A673 (cell line): ENCODE measurements around the gene MAEA. TPM values are rescaled to one million over a fixed set of nuclear protein-coding genes. Genes with fewer than 3 reads are reported as not detected.
"Not testable (repeated sequence)": the region's sequence is repeated elsewhere in the genome, so short reads cannot be mapped to it uniquely, and the experiment has no call there.

ENCODE experiments used
- BruUV-seq: library from RNA; stranded (reverse); fragments of 400-500 nt; replicated peaks from 2 replicates; lab custom pipeline; 2021; lab: Mats Ljungman, UMichigan
- CTCF ChIA-PET: fragments of 300-600 bp; sonication (Branson Sonifier 250); formaldehyde crosslinking; loops from one replicate; lab custom pipeline; 2022; ENCODE audit warnings: antibody characterized with exemption; lab: Charles Lee
- POLR2A ChIA-PET: fragments of 300-600 bp; sonication (Branson Sonifier 250); formaldehyde crosslinking; loops from one replicate; lab custom pipeline; 2022; ENCODE audit warnings: antibody characterized with exemption; ENCODE audit not compliant: low non-redundant PET; lab: Charles Lee
- DNase-seq: peaks from one replicate; pipeline ENCODE4 v3.0.0-alpha.2; 2015; ENCODE audit warnings: low spot score
- H3K27ac ChIP-seq: fragments of 200-600 bp; sonication (generic); 2 replicates; pipeline ENCODE4 v1.5.1; 2016; ENCODE audit warnings: mixed run types, low read depth, mild to moderate bottlenecking, mixed read lengths, antibody characterized with exemption, low read length; ENCODE audit not compliant: poor library complexity, severe bottlenecking
- H3K27me3 ChIP-seq: fragments of 200-600 bp; sonication (generic); replicated peaks from 2 replicates; pipeline ENCODE4 v1.6.1; 2017; ENCODE audit warnings: mixed run types, low read depth, mild to moderate bottlenecking, mixed read lengths, antibody characterized with exemption, low read length; ENCODE audit not compliant: insufficient read depth, poor library complexity
- H3K36me3 ChIP-seq: fragments of 200-600 bp; sonication (generic); 2 replicates; pipeline ENCODE4 v1.6.1; 2016; ENCODE audit warnings: mixed run types, mild to moderate bottlenecking, mixed read lengths, antibody characterized with exemption, low read length; ENCODE audit not compliant: insufficient read depth, poor library complexity, severe bottlenecking
- H3K4me1 ChIP-seq: fragments of 200-600 bp; sonication (generic); 2 replicates; pipeline ENCODE4 v1.6.1; 2017; ENCODE audit warnings: mixed run types, mild to moderate bottlenecking, mixed read lengths, antibody characterized with exemption, low read length; ENCODE audit not compliant: insufficient read depth, poor library complexity, severe bottlenecking
- H3K4me3 ChIP-seq: fragments of 200-600 bp; sonication (generic); 2 replicates; pipeline ENCODE4 v1.5.1; 2016; ENCODE audit warnings: low read depth, mixed run types, mild to moderate bottlenecking, mixed read lengths, low read length; ENCODE audit not compliant: poor library complexity, severe bottlenecking
- H3K9me3 ChIP-seq: fragments of 200-600 bp; sonication (generic); 2 replicates; pipeline ENCODE4 v1.6.1; 2016; ENCODE audit warnings: mixed run types, low read depth, mild to moderate bottlenecking, mixed read lengths, antibody characterized with exemption, low read length; ENCODE audit not compliant: poor library complexity, severe bottlenecking
- EZH2 ChIP-seq: fragments of 200-600 bp; sonication (generic); IDR thresholded peaks from 2 replicates; pipeline ENCODE4 v1.6.1; 2017; ENCODE audit warnings: borderline replicate concordance, low read depth, mild to moderate bottlenecking, mixed read lengths, antibody characterized with exemption, low read length; ENCODE audit not compliant: poor library complexity, severe bottlenecking
- intact Hi-C: fragments of 100-400 bp; cut with micrococcal nuclease; formaldehyde crosslinking; loops from one replicate; pipeline ENCODE4 v1.10.0; 2022; ENCODE audit not compliant: unreplicated experiment
- total RNA-seq: library from RNA; stranded (reverse); gene quantifications from 2 replicates; pipeline ENCODE4 v1.2.3, GENCODE V29; 2021
- TF ChIP-seq, protein P1 (sequence below): fragments of 300-800, 200-600 bp; sonication (generic); conservative IDR thresholded peaks from 2 replicates; pipeline ENCODE4 v1.5.1; 2017; ENCODE audit warnings: low read depth, mild to moderate bottlenecking, antibody characterized with exemption, low read length, moderate library complexity, mixed read lengths

Gene MAEA
- total RNA-seq, 1 experiment from 2014 or later = 87.0 TPM

DNA sequence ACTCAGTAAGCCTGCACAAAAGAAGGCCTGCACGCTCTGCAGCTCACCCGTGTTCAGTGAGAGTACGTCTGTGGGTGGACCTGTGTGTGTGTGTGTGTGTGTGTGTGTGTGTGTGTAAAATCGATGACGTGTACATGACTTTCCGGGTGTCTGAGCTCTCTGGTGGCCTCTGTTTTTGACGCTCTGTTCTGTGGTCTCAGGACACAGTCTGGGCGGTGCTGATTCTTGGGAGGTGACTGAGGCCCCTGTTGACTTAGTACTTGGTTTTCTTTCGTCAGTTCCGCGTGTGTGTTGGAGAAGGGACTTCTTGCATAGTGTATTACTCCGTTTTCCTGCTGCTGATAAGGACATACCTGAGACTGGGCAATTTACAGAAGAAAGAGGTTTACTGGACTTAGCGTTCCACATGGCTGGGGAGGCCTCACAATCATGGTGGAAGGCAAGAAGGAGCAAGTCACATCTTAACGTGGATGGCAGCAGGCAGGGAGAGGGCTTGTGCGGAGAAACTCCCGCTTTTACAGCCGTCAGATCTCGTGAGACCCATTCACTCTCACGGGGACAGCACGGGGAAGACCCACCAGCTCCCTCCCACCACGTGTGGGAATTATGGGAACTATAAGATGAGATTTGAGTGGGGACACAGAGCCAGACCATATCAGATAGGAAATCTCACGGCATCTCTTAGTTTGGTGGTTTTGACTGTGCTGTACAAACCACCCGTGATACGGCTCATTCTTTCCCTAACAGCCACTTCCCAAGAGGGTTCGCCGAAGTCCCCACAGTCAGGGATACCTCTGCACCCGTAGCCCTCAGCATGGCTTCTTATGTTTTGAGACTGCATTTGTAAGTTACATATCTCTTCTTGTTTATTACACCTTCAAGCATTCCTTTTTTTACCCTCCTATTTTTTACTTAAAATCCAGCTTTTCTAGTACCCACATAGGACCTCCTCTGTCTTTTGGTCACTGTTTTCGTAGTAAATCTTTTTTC lies 81.8 kb downstream of the MAEA start:
- Histone ChIP-seq H3K27me3 (no peaks in the 10 kb centered on the region), H3K27ac (no peak overlapping the region), H3K36me3 (no peaks in the 10 kb centered on the region), H3K4me3 (no peak overlapping the region), H3K4me1 (no peaks in the 10 kb centered on the region), H3K9me3 (no peaks in the 10 kb centered on the region)
- POLR2A ChIA-PET = no interaction called here
- no TSS peak for BruUV-seq
- TF ChIP-seq, protein P1, sequence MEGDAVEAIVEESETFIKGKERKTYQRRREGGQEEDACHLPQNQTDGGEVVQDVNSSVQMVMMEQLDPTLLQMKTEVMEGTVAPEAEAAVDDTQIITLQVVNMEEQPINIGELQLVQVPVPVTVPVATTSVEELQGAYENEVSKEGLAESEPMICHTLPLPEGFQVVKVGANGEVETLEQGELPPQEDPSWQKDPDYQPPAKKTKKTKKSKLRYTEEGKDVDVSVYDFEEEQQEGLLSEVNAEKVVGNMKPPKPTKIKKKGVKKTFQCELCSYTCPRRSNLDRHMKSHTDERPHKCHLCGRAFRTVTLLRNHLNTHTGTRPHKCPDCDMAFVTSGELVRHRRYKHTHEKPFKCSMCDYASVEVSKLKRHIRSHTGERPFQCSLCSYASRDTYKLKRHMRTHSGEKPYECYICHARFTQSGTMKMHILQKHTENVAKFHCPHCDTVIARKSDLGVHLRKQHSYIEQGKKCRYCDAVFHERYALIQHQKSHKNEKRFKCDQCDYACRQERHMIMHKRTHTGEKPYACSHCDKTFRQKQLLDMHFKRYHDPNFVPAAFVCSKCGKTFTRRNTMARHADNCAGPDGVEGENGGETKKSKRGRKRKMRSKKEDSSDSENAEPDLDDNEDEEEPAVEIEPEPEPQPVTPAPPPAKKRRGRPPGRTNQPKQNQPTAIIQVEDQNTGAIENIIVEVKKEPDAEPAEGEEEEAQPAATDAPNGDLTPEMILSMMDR = no peak
- no peak for TF ChIP-seq EZH2
- DNase-seq = no peak
- intact Hi-C loops = no loop called here
- CTCF ChIA-PET = interaction anchor here (0.6 kb wide), 1 partner anchor 171 kb away, joined by 3 read pairs; no protein-coding TSS in a partner anchor

DNA sequence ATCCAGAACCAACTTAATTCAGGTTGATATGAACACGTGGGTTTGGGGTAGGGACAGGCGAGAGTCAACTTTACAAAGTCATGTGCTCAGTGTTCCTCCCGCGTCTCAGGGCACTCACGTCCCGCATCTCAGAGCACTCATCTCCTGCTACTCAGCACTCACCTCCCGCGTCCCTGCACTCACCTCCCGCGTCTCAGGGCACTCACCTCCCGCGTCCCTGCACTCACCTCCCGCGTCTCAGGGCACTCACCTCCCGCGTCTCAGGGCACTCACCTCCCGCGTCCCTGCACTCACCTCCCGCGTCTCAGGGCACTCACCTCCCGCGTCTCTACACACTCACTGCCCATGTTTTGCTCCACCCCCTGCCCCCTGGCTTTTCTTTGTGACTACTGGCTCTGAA lies 82.9 kb downstream of the MAEA start:
- intact Hi-C loops, DNase-seq, POLR2A ChIA-PET: not testable (repeated sequence)

DNA sequence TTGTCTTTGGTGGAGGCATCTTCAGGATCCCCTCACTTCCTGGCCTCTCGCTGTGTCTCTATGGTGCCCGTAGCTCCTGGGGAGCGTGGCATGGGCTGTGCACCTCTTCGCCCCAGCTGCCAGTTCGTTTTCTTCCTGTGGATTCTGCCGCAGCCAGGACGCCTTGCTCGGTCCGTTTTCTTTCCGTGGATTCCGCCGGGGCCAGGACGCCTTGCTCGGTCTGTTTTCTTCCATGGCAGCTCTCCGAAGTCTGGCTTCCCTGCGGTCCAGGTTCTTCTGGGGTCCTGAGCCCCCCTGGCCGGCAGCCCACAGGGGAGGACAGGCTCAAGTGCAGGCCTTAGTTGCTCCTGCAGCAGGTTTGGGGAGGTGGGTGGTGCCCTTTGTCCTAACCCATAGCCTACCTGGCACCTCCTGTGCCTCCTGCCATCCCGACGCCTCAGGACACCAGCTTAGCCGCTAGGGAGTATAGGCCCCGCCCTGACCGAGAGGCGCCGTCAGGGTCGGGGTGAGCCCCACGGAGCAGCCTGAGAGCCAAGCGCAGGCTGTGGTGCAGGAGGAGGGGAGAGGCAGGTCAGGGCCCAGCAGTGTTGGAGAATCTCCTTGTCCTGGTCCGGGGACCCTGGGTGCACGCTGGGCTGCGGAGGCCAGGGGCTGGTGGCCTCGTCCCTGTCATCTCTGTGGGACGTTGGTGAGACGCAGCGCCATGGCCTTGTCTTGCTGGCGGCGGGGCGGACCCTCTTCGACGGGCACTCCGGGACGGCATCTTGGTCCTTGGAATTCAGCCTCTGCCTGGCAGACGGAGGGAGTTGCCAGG lies 84.4 kb downstream of the MAEA start:
- H3K27me3 ChIP-seq = no peaks in the 10 kb centered on the region
- no peaks in the 10 kb centered on the region for H3K9me3 ChIP-seq
- H3K27ac ChIP-seq = no peak overlapping the region
- no peak for TF ChIP-seq EZH2
- TF ChIP-seq, protein P1 = no peak
- H3K4me3 ChIP-seq = no peak overlapping the region
- CTCF ChIA-PET = no interaction called here
- H3K36me3 ChIP-seq = no peaks in the 10 kb centered on the region
- intact Hi-C loops = no loop called here
- H3K4me1 ChIP-seq = no peaks in the 10 kb centered on the region
- POLR2A ChIA-PET = no interaction called here
- no peak for DNase-seq
- BruUV-seq = no TSS peak

More for the DNA sequence above, 82.9 kb downstream of the MAEA start:
- H3K27me3 ChIP-seq, H3K4me3 ChIP-seq, H3K4me1 ChIP-seq, H3K9me3 ChIP-seq, H3K27ac ChIP-seq, H3K36me3 ChIP-seq, BruUV-seq: not testable (repeated sequence)
- CTCF ChIA-PET = interaction anchor here (0.7 kb wide), 1 partner anchor 141 kb away, joined by 3 read pairs; no protein-coding TSS in a partner anchor
